HepG2 (cell line): ENCODE results near the gene HOXC12. TPM values are rescaled to one million over a fixed set of nuclear protein-coding genes. Genes with fewer than 3 reads are reported as not detected.

Source experiments
- ATAC-seq: fragments of 200-7000 bp; cut with Tn5 transposase; 3 replicates; pipeline ENCODE4 v1.9.1; 2020; ENCODE audit warnings: mild to moderate bottlenecking, moderate library complexity
- BruUV-seq: library from RNA; stranded (reverse); fragments of 400-500 nt; replicated peaks from 2 replicates; lab custom pipeline; 2021; lab: Mats Ljungman, UMichigan
- CTCF ChIA-PET: fragments of 300-600 bp; formaldehyde crosslinking; extraction: SDS; loops from one replicate; lab custom pipeline; 2021; ENCODE audit warnings: low total read pairs, inconsistent platforms, low intra/inter-chr PET ratio; lab: Yijun Ruan, JAX
- POLR2A ChIA-PET: fragments of 350-600 bp; sonication (Branson Sonifier 250); formaldehyde crosslinking; loops from one replicate; lab custom pipeline; 2020; ENCODE audit warnings: antibody characterized with exemption, inconsistent platforms; lab: Yijun Ruan, JAX
- DNase-seq: peaks from one replicate; pipeline ENCODE4 v3.0.0-alpha.2; 2015; ENCODE audit warnings: low spot score
- FAIRE-seq: peaks from 3 replicates; lab custom pipeline; 2011; peaks lifted over from hg19 to GRCh38; lab: Jason Lieb, UNC
- H2AFZ ChIP-seq: one replicate; pipeline ENCODE4 v1.6.1; 2011; ENCODE audit warnings: low read length, inconsistent platforms
- H3K27ac ChIP-seq: fragments of 300-600 bp; 3 replicates; pipeline ENCODE4 v1.8.0; 2011; ENCODE audit warnings: mixed run types, mild to moderate bottlenecking, mixed read lengths, low read length, inconsistent platforms; ENCODE audit not compliant: insufficient read depth; ENCODE audit errors: extremely low read length
- H3K27me3 ChIP-seq, 2 experiments: fragments of 200-600 bp in 1 of 2; 2 replicates in 1 of 2; 3 replicates in 1 of 2; pipeline versions ENCODE4 v1.6.0 to v1.8.0; 2011; ENCODE audit warnings: low read length in 2 of 2, mild to moderate bottlenecking in 2 of 2, moderate library complexity in 2 of 2, inconsistent platforms in 1 of 2; ENCODE audit not compliant: insufficient read depth in 2 of 2, control insufficient read depth in 1 of 2
- H3K36me3 ChIP-seq, 2 experiments: fragments of 200-600 bp in 1 of 2; replicated peaks in 1 of 2; 2 replicates in 1 of 2; 3 replicates in 1 of 2; pipeline versions ENCODE4 v1.5.1 to v1.8.0; 2011; ENCODE audit warnings: low read length in 2 of 2, inconsistent platforms in 1 of 2; ENCODE audit not compliant: insufficient read depth in 2 of 2, control insufficient read depth in 1 of 2
- H3K4me1 ChIP-seq: 2 replicates; pipeline ENCODE4 v1.5.1; 2012; ENCODE audit warnings: low read length, inconsistent platforms; ENCODE audit not compliant: insufficient read depth
- H3K4me2 ChIP-seq: 2 replicates; pipeline ENCODE4 v1.6.0; 2011; ENCODE audit warnings: low read depth, low read length, inconsistent platforms
- H3K4me3 ChIP-seq, 3 experiments: fragments of 200-600 bp in 1 of 3; sonication (generic), shearing (Covaris generic) in 1 of 3; replicated peaks in 1 of 3; 2 replicates each; pipeline ENCODE4 v1.5.1; 2011 to 2016; ENCODE audit warnings: low read length in 3 of 3, inconsistent platforms in 2 of 3, low read depth in 2 of 3, mild to moderate bottlenecking in 2 of 3, control low read depth in 1 of 3, mixed read lengths in 1 of 3; ENCODE audit not compliant: insufficient read depth in 1 of 3
- H3K79me2 ChIP-seq: one replicate; pipeline ENCODE4 v1.6.1; 2011; ENCODE audit warnings: low read length, inconsistent platforms; ENCODE audit not compliant: insufficient read depth
- H3K9ac ChIP-seq: 2 replicates; pipeline ENCODE4 v1.6.0; 2011; ENCODE audit warnings: mild to moderate bottlenecking, low read depth, low read length, inconsistent platforms; ENCODE audit not compliant: insufficient read depth
- H3K9me3 ChIP-seq: 2 replicates; pipeline ENCODE4 v1.5.1; 2012; ENCODE audit warnings: mild to moderate bottlenecking, low read length
- H4K20me1 ChIP-seq: 2 replicates; pipeline ENCODE4 v1.6.0; 2011; ENCODE audit warnings: inconsistent platforms, mild to moderate bottlenecking, low read length, moderate library complexity; ENCODE audit not compliant: insufficient read depth
- CCDC6 ChIP-seq: sonication (generic); formaldehyde crosslinking; IDR thresholded peaks from 2 replicates; pipeline ENCODE4 v1.8.1; 2022; ENCODE audit warnings: mild to moderate bottlenecking, missing genetic modification reagents, moderate library complexity
- CHD4 ChIP-seq: fragments of 200-600 bp; sonication (generic); IDR thresholded peaks from 2 replicates; pipeline ENCODE4 v1.7.0; 2017; ENCODE audit warnings: mild to moderate bottlenecking, low read length, borderline replicate concordance
- DPF2 ChIP-seq: sonication (generic); formaldehyde crosslinking; IDR thresholded peaks from 2 replicates; pipeline ENCODE4 v1.4.0; 2020; ENCODE audit warnings: mild to moderate bottlenecking, low read depth, missing genetic modification reagents, borderline replicate concordance
- EP300 ChIP-seq, 3 experiments: sonication (generic) in 1 of 3; formaldehyde crosslinking in 1 of 3; IDR thresholded peaks; 2 replicates each; pipeline versions ENCODE4 v1.5.1 to v1.6.1; 2011 to 2020; ENCODE audit warnings: low read depth in 2 of 3, low read length in 2 of 3, borderline replicate concordance in 1 of 3, improper control_type of control experiment in 1 of 3, mild to moderate bottlenecking in 1 of 3, missing genetic modification reagents in 1 of 3, moderate library complexity in 1 of 3
- HOXA3 ChIP-seq: sonication (generic); formaldehyde crosslinking; IDR thresholded peaks from 2 replicates; pipeline ENCODE4 v1.5.0; 2020; ENCODE audit warnings: missing genetic modification reagents
- KLF12 ChIP-seq: sonication (generic); formaldehyde crosslinking; IDR thresholded peaks from 2 replicates; pipeline ENCODE4 v1.4.0; 2020; ENCODE audit warnings: missing genetic modification reagents, borderline replicate concordance
- MATR3 ChIP-seq: sonication (generic); formaldehyde crosslinking; IDR thresholded peaks from 2 replicates; pipeline ENCODE4 v1.4.0; 2020; ENCODE audit warnings: missing genetic modification reagents
- MED13 ChIP-seq: sonication (generic); formaldehyde crosslinking; IDR thresholded peaks from 2 replicates; pipeline ENCODE4 v1.5.0; 2020; ENCODE audit warnings: missing genetic modification reagents
- MXD4 ChIP-seq: IDR thresholded peaks from 2 replicates; pipeline ENCODE4 v1.6.1; 2016; ENCODE audit warnings: mild to moderate bottlenecking, missing biosample characterization, missing genetic modification reagents
- NFIC ChIP-seq: IDR thresholded peaks from 2 replicates; pipeline ENCODE4 v1.6.1; 2012; ENCODE audit warnings: mild to moderate bottlenecking, low read length, inconsistent platforms
- RELA ChIP-seq: sonication (generic); formaldehyde crosslinking; IDR thresholded peaks from 2 replicates; pipeline ENCODE4 v1.4.0; 2020; ENCODE audit warnings: missing genetic modification reagents
- SMAD3 ChIP-seq: sonication (generic); formaldehyde crosslinking; IDR thresholded peaks from 2 replicates; pipeline ENCODE4 v1.4.0; 2020; ENCODE audit warnings: missing genetic modification reagents
- STAG1 ChIP-seq: sonication (generic); formaldehyde crosslinking; IDR thresholded peaks from 2 replicates; pipeline ENCODE4 v1.4.0; 2020; ENCODE audit warnings: missing genetic modification reagents
- ZNF296 ChIP-seq: sonication (generic); formaldehyde crosslinking; conservative IDR thresholded peaks from 2 replicates; pipeline ENCODE4 v1.5.0; 2020; ENCODE audit warnings: mild to moderate bottlenecking, missing genetic modification reagents
- ZNF496 ChIP-seq: sonication (generic); formaldehyde crosslinking; IDR thresholded peaks from 2 replicates; pipeline ENCODE4 v1.8.1; 2023; ENCODE audit warnings: mild to moderate bottlenecking, moderate library complexity, missing genetic modification reagents; ENCODE audit not compliant: insufficient replicate concordance
- ZNF513 ChIP-seq: sonication (generic); formaldehyde crosslinking; conservative IDR thresholded peaks from 2 replicates; pipeline ENCODE4 v1.5.0; 2020; ENCODE audit warnings: missing genetic modification reagents
- ZNF597 ChIP-seq: sonication (generic); formaldehyde crosslinking; IDR thresholded peaks from 2 replicates; pipeline ENCODE4 v1.5.0; 2020; ENCODE audit warnings: missing genetic modification reagents
- ZNF660 ChIP-seq: sonication (generic); formaldehyde crosslinking; IDR thresholded peaks from 2 replicates; pipeline ENCODE4 v1.5.1; 2020; ENCODE audit warnings: mild to moderate bottlenecking, low read depth, missing genetic modification reagents, borderline replicate concordance
- ZNF776 ChIP-seq: sonication (generic); formaldehyde crosslinking; IDR thresholded peaks from 2 replicates; pipeline ENCODE4 v1.4.0; 2020; ENCODE audit warnings: mild to moderate bottlenecking, missing genetic modification reagents
- WGBS: methylation state at CpG from one replicate; pipeline ENCODE4 v1.1.6; 2017; ENCODE audit warnings: low lambda C conversion rate; 5-methylcytosine and 5-hydroxymethylcytosine counted together
- in situ Hi-C: cut with HindIII; loops from 2 replicates; pipeline ENCODE4 v1.10.0; 2017; ENCODE audit warnings: low pct_unique_long_range_greater_than_20kb; ENCODE audit not compliant: extremely low pct_ligation_motif_present
- intact Hi-C: fragments of 100-400 bp; cut with micrococcal nuclease; formaldehyde crosslinking; loops from one replicate; pipeline ENCODE4 v1.10.0; 2022; ENCODE audit not compliant: unreplicated experiment
- polyA plus RNA-seq, 8 experiments: library from polyadenylated mRNA; depleted of rRNA in 3 of 8; stranded (reverse) in 7 of 8; unstranded in 1 of 8; fragments of >200 nt; fragmentation: Illumina TruSeq in 4 of 8; extraction: Trizol in 4 of 8; gene quantifications; 2 replicates each; pipeline versions ENCODE4 v1.2.1 to v1.2.3, GENCODE V29; 2011 to 2016; ENCODE audit warnings: low read depth in 4 of 8, missing spikeins in 1 of 8, mixed read lengths in 1 of 8; ENCODE audit not compliant: insufficient read depth in 1 of 8
- total RNA-seq, 5 experiments: library from RNA; depleted of rRNA; stranded (reverse); fragments of >200 nt; fragmentation: Illumina TruSeq; extraction: Trizol; gene quantifications; 2 replicates each; pipeline ENCODE4 v1.2.3, GENCODE V29; 2016; ENCODE audit warnings: low read depth in 1 of 5
- TF ChIP-seq, protein P1 (sequence below): sonication (generic); formaldehyde crosslinking; IDR thresholded peaks from 2 replicates; pipeline ENCODE4 v1.4.0; 2020; ENCODE audit warnings: missing genetic modification reagents

HOXC12 gene
- total and polyA plus RNA-seq, 2 of the 13 experiments (the other 11 are each of a cell fraction or from before 2014, with no cell fraction given): not detected

DNA sequence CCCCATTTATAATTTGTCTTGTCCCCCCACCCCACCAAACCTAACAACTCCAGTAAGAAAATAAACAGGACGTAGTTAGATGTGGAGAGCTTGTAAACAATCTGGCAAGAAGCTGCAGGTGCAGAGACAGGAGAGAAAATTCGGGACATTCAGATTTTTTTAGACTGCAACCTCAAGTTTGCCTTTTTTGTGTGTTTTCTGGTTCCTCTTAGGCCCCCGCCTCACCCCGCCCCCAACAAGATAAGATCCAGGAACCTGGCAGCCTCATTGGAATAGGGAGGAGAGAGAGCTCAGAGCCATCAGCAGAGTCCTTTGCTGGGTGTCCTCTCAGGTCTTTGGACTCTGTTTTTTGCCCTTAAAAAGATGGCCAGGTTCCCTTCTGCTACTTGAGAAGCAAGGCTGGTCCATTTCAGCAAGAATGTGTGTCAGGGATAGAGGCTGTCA lies 33.1 kb downstream of the HOXC12 start (continued):
- no peak for TF ChIP-seq ZNF513
- no peak for TF ChIP-seq NFIC
- TF ChIP-seq MXD4 (CRISPR knock-in tag): no peak
- no peak for TF ChIP-seq MED13 (CRISPR knock-in tag)
- no peak for TF ChIP-seq STAG1 (CRISPR knock-in tag)
- TF ChIP-seq SMAD3: no peak
- TF ChIP-seq, all 625 proteins: peak for 0

- H3K27me3 ChIP-seq: peaks cover 9 to 38% of the 10 kb centered on the region in 2 experiments
- DNase-seq (no peak), ATAC-seq (peak; percentile 72), FAIRE-seq (no peak)
- no peaks in the 10 kb centered on the region for H3K79me2 ChIP-seq
- ChIA-PET CTCF (interaction anchor here (1.1 to 1.6 kb wide), 2 partner anchors 17 to 221 kb away, joined by 3 to 13 read pairs; no protein-coding TSS in a partner anchor), POLR2A (interaction anchor here (0.6 to 1.3 kb wide), 2 partner anchors 10 to 214 kb away, joined by 4 to 5 read pairs; no protein-coding TSS in a partner anchor)
- peak overlapping the region in 2 of 3 experiments; percentile 51; a peak in 5 of 6 replicates for H3K4me3 ChIP-seq
- no TSS peak for BruUV-seq
- H3K9me3 ChIP-seq: no peaks in the 10 kb centered on the region
- no peaks in the 10 kb centered on the region for H3K36me3 ChIP-seq
- intact Hi-C loops: loop anchor here (2.0 kb wide), 1 partner anchor 222 kb away; no protein-coding TSS in a partner anchor
- H3K27ac ChIP-seq: peak overlapping the region; percentile 61
- no peak overlapping the region for H3K9ac ChIP-seq
- 9% methylated on average over 5 of the region's 5 CpGs for WGBS
- H3K4me1 ChIP-seq: peaks cover 37% of the 10 kb centered on the region
- H3K4me2 ChIP-seq: peak overlapping the region; percentile 68
- no peaks in the 10 kb centered on the region for H4K20me1 ChIP-seq
- in situ Hi-C loops: no loop called here
- no peak overlapping the region for H2AFZ ChIP-seq
- TF ChIP-seq ZNF776 (no peak), MATR3 (CRISPR knock-in tag) (no peak), HOXA3 (CRISPR knock-in tag) (peak; percentile 31; the same call in 1 of the 2 replicates), ZNF597 (CRISPR knock-in tag) (no peak), CCDC6 (CRISPR knock-in tag) (no peak), EP300 (IDR thresholded peaks at IDR 0.05; ENCODE audit: low read depth in 2 of 2, low read length in 2 of 2) (peak in 1 of 2 experiments; percentile 35; a peak in 1 of 4 replicates), EP300 (CRISPR knock-in tag; IDR thresholded peaks at IDR 0.05; ENCODE audit: borderline replicate concordance) (no peak), ZNF496 (CRISPR knock-in tag) (no peak), RELA (CRISPR knock-in tag) (no peak), KLF12 (no peak), DPF2 (CRISPR knock-in tag) (no peak), ZNF296 (CRISPR knock-in tag) (no peak), CHD4 (no peak), ZNF660 (CRISPR knock-in tag) (no peak)
- TF ChIP-seq, protein P1, sequence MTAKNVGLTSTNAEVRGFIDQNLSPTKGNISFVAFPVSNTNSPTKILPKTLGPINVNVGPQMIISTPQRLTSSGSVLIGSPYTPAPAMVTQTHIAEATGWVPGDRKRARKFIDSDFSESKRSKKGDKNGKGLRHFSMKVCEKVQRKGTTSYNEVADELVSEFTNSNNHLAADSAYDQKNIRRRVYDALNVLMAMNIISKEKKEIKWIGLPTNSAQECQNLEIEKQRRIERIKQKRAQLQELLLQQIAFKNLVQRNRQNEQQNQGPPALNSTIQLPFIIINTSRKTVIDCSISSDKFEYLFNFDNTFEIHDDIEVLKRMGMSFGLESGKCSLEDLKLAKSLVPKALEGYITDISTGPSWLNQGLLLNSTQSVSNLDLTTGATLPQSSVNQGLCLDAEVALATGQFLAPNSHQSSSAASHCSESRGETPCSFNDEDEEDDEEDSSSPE (CRISPR knock-in tag): no peak
Observed at GRCh38 chr12:53988541-53989226, 34.0 kb downstream of the HOXC12 start.
